ENCODE measurements around the gene ADSL. TPM values are rescaled to one million over a fixed set of nuclear protein-coding genes. Genes with fewer than 3 reads are reported as not detected.

ADSL gene
- polyA plus RNA-seq, 1 experiment = 115 TPM

DNA sequence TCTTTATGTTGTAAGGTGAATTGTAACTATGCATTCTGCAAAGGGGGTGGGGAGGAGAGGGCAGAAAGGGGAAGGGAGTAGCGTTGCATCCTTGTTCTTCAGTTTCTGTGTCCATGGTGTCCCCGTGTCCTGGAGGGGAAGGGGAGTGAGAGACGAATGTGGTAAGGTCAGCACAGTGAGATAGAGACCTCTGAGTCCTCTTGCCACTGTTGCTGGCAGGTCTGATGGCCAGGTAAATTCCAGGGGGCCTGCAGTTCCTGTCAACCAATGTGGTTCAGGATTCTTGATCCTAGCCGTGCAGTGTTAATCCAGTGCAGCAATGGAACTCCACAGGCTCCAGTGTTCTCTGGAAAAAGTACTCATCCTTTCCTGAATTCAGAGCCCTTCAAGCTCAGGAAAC, 14.6 kb upstream of the ADSL start:
- Histone ChIP-seq H3K4me3 (ENCODE audit: low read depth, low read length) (no peak overlapping the region), H3K36me3 (ENCODE audit: control insufficient read depth, insufficient read depth, low read length) (peaks cover 6% of the 10 kb centered on the region), H3K27me3 (ENCODE audit: control insufficient read depth, insufficient read depth, low read length) (no peaks in the 10 kb centered on the region)
- CTCF ChIA-PET = no interaction called here
- TF ChIP-seq CTCF (IDR thresholded peaks at IDR 0.05; ENCODE audit: insufficient read depth, low read depth, low read length) = no peak
- POLR2A ChIA-PET = no interaction called here
- DNase-seq (ENCODE audit: low read depth) = no peak

DNA sequence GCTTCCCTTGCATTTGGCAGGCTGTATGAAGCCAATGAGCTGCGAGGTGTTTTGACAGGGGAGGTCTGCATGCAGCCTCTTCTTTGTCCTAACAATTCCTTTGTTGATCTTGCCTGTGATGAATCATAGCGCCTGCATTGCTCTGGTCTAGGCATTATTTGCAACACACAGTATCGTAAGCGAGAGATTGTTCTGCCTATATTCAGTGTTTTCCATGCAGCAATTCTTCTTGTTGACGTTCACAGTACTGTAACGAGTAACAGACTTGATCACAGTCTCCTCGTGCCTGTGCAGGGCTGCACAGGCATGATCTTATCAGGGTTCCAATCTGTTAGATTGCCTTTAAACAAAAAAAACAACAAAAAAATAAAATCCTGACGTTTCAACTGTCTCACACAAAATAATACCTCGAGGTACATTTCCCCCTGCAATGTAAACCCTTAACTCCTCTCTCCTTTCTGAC, 13.9 kb upstream of the ADSL start:
- ChIA-PET CTCF (no interaction called here), POLR2A (no interaction called here)
- Histone ChIP-seq H3K4me3 (ENCODE audit: low read depth, low read length) (no peak overlapping the region), H3K27me3 (ENCODE audit: control insufficient read depth, insufficient read depth, low read length) (no peaks in the 10 kb centered on the region), H3K36me3 (ENCODE audit: control insufficient read depth, insufficient read depth, low read length) (peaks cover 6% of the 10 kb centered on the region)
- DNase-seq (ENCODE audit: low read depth) = no peak
- no peak for TF ChIP-seq CTCF (IDR thresholded peaks at IDR 0.05; ENCODE audit: insufficient read depth, low read depth, low read length)

GRCh38 chr22:40334060-40334459, 12.2 kb upstream of the ADSL start:
- CTCF ChIA-PET = no interaction called here
- no peak for DNase-seq (ENCODE audit: low read depth)
- POLR2A ChIA-PET = no interaction called here
- Histone ChIP-seq H3K36me3 (ENCODE audit: control insufficient read depth, insufficient read depth, low read length) (peaks cover 6% of the 10 kb centered on the region), H3K27me3 (ENCODE audit: control insufficient read depth, insufficient read depth, low read length) (no peaks in the 10 kb centered on the region), H3K4me3 (ENCODE audit: low read depth, low read length) (no peak overlapping the region)
- TF ChIP-seq CTCF (IDR thresholded peaks at IDR 0.05; ENCODE audit: insufficient read depth, low read depth, low read length) = no peak

GRCh38 chr22:40334899-40335298, 11.4 kb upstream of the ADSL start:
- Histone ChIP-seq H3K27me3 (ENCODE audit: control insufficient read depth, insufficient read depth, low read length) (no peaks in the 10 kb centered on the region), H3K4me3 (ENCODE audit: low read depth, low read length) (no peak overlapping the region), H3K36me3 (ENCODE audit: control insufficient read depth, insufficient read depth, low read length) (peaks cover 4% of the 10 kb centered on the region)
- no peak for TF ChIP-seq CTCF (IDR thresholded peaks at IDR 0.05; ENCODE audit: insufficient read depth, low read depth, low read length)
- ChIA-PET POLR2A (no interaction called here), CTCF (no interaction called here)
- DNase-seq (ENCODE audit: low read depth) = no peak

DNA sequence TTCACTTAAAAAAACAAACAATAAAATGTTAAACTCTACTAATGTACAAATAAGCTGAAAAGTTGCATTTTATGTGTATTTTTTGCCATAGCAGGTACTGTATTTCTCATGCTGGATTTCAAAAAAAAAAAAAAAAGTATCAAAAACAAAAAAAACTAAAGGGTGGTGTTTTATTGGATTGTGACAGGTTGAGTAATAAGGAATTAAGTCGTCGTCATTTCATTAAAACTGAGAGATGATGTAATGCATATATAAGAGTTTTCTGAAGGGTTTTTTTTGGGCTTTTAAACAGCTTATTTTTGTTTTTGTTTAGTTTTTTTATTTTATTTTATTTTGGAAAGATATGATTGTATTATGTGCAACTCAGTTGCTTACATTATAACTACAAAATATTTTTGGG, 10.9 kb upstream of the ADSL start:
- POLR2A ChIA-PET = no interaction called here
- TF ChIP-seq CTCF (IDR thresholded peaks at IDR 0.05; ENCODE audit: insufficient read depth, low read depth, low read length) = no peak
- Histone ChIP-seq H3K4me3 (ENCODE audit: low read depth, low read length) (no peak overlapping the region), H3K27me3 (ENCODE audit: control insufficient read depth, insufficient read depth, low read length) (no peaks in the 10 kb centered on the region), H3K36me3 (ENCODE audit: control insufficient read depth, insufficient read depth, low read length) (peaks cover 4% of the 10 kb centered on the region)
- CTCF ChIA-PET = no interaction called here
- DNase-seq (ENCODE audit: low read depth) = no peak

Measured in BJ (cell line).